CD8-positive, alpha-beta memory T cell (primary cell): ENCODE results near the gene ZFR2. TPM values are rescaled to one million over a fixed set of nuclear protein-coding genes. Genes with fewer than 3 reads are reported as not detected.

ENCODE experiments used
- CTCF ChIA-PET: fragments of 350-600 bp; sonication (Branson Sonifier 250); formaldehyde crosslinking; loops from one replicate; lab custom pipeline; 2021; ENCODE audit warnings: antibody characterized with exemption; lab: Charles Lee
- POLR2A ChIA-PET: fragments of 350-600 bp; sonication (Branson Sonifier 250); formaldehyde crosslinking; loops from one replicate; lab custom pipeline; 2021; ENCODE audit warnings: antibody characterized with exemption; lab: Charles Lee
- DNase-seq, 5 donors: peaks; one replicate each; pipeline versions ENCODE4 v3.0.0 to v3.0.0-alpha.2; 2020 to 2022; ENCODE audit warnings: mixed read lengths in 1 of 5
- H3K27ac ChIP-seq: one replicate; pipeline ENCODE4 v1.7.0; 2013; ENCODE audit warnings: low read depth, mild to moderate bottlenecking, low read length, moderate library complexity
- H3K27me3 ChIP-seq: 2 replicates; pipeline ENCODE4 v1.7.0; 2013; ENCODE audit warnings: low read length, mild to moderate bottlenecking; ENCODE audit not compliant: insufficient read depth, poor library complexity, severe bottlenecking
- H3K36me3 ChIP-seq: 2 replicates; pipeline ENCODE4 v1.7.0; 2013; ENCODE audit warnings: mild to moderate bottlenecking, low read length, moderate library complexity; ENCODE audit not compliant: insufficient read depth
- H3K4me1 ChIP-seq: 2 replicates; pipeline ENCODE4 v1.7.0; 2013; ENCODE audit warnings: mild to moderate bottlenecking, low read length, moderate library complexity; ENCODE audit not compliant: insufficient read depth
- H3K4me3 ChIP-seq: 2 replicates; pipeline ENCODE4 v1.7.0; 2013; ENCODE audit warnings: mild to moderate bottlenecking, low read length
- H3K9me3 ChIP-seq: 2 replicates; pipeline ENCODE4 v1.7.0; 2013; ENCODE audit warnings: mild to moderate bottlenecking, low read length
- H3K27ac Mint-ChIP-seq, 8 donors: one replicate each; pipeline ENCODE4 v1.8.0; 2020 to 2021; ENCODE audit warnings: mixed read lengths in 8 of 8, mild to moderate bottlenecking in 6 of 8, inconsistent platforms in 3 of 8, moderate library complexity in 3 of 8
- H3K27me3 Mint-ChIP-seq, 2 donors: one replicate each; pipeline ENCODE4 v1.8.0; 2020 to 2021; ENCODE audit warnings: mixed read lengths in 2 of 2, mild to moderate bottlenecking in 1 of 2, moderate library complexity in 1 of 2
- H3K36me3 Mint-ChIP-seq, 3 donors: one replicate each; pipeline ENCODE4 v1.8.0; 2020 to 2021; ENCODE audit warnings: mixed read lengths in 3 of 3, inconsistent platforms in 1 of 3, mild to moderate bottlenecking in 1 of 3
- H3K4me1 Mint-ChIP-seq, 3 donors: one replicate each; pipeline ENCODE4 v1.8.0; 2020 to 2021; ENCODE audit warnings: mixed read lengths in 3 of 3, inconsistent platforms in 1 of 3, mild to moderate bottlenecking in 1 of 3
- H3K4me3 Mint-ChIP-seq, 7 donors: one replicate each; pipeline ENCODE4 v1.8.0; 2020 to 2021; ENCODE audit warnings: mixed read lengths in 7 of 7, mild to moderate bottlenecking in 6 of 7, moderate library complexity in 4 of 7, inconsistent platforms in 2 of 7
- H3K9me3 Mint-ChIP-seq, 5 donors: one replicate each; pipeline ENCODE4 v1.8.0; 2020 to 2022; ENCODE audit warnings: mixed read lengths in 5 of 5, mild to moderate bottlenecking in 3 of 5, moderate library complexity in 2 of 5, inconsistent platforms in 1 of 5
- polyA plus RNA-seq: library from polyadenylated mRNA; unstranded; fragments of 300-500 nt; fragmentation: Illumina TruSeq; gene quantifications from one replicate; pipeline ENCODE4 v1.2.3, GENCODE V29; 2021
- total RNA-seq, 2 experiments: library from RNA; stranded (reverse); gene quantifications; one replicate each; pipeline ENCODE4 v1.2.3, GENCODE V29; 2021

The ZFR2 gene
- total and polyA plus RNA-seq, 3 experiments from 2014 or later = 0.57 to 4.8 (median 0.71) TPM

DNA sequence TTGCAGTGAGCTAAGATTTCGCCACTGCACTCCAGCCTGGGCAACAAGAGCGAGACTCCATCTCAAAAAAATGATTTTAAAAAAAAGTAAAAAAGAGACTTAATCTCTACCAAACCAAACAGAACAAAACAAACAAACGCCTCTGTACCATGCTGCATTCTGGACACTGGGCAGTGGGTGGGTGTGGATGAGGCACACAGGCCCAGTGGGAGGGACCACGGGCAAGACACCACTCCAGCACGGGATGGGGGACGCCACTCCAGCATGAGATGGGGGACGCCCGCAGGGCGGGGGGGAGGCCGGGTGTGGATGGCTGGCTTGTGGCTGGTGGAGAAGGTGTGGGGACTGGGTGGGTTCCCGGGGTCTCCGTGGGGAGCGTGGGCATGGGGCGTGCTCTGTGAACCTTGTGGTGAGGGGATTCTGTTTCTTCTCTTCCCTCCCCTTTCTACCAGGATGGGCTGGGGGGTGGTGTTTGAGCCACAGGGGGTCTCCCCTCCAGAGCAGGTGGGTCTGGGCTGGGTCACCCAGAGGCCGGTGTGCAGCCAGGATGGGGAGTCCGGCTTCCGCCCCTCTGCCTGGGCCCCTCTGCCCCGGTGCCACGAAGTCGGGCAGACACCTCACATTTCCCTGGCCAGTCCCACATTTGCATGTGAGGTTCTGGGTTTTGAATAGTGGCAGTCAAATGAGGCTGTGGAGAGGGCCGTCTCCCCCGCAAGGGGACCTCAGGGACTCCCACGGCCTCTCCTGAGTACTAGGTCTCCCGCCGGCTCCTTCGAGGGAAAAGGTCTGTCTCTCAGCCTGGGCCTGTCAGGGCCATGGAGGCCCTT is 58.7 kb downstream of the ZFR2 start:
- H3K27ac ChIP-seq = no peak overlapping the region
- peaks cover 48 to 73% (median 50%) of the 10 kb centered on the region in 3 donors for H3K4me1 Mint-ChIP-seq
- no peaks in the 10 kb centered on the region for H3K27me3 ChIP-seq
- no peaks in the 10 kb centered on the region for H3K9me3 ChIP-seq
- CTCF ChIA-PET = no interaction called here
- no peak overlapping the region for H3K4me3 Mint-ChIP-seq
- no peak for DNase-seq
- no peaks in the 10 kb centered on the region for H3K9me3 Mint-ChIP-seq
- no peak overlapping the region for H3K4me3 ChIP-seq
- no peaks in the 10 kb centered on the region for H3K36me3 Mint-ChIP-seq
- POLR2A ChIA-PET = no interaction called here
- H3K27ac Mint-ChIP-seq = peak overlapping the region in 4 of 8 donors; percentile 82 to 90 (median 84)
- peaks cover 38% of the 10 kb centered on the region for H3K4me1 ChIP-seq
- H3K27me3 Mint-ChIP-seq = no peaks in the 10 kb centered on the region
- no peaks in the 10 kb centered on the region for H3K36me3 ChIP-seq

DNA sequence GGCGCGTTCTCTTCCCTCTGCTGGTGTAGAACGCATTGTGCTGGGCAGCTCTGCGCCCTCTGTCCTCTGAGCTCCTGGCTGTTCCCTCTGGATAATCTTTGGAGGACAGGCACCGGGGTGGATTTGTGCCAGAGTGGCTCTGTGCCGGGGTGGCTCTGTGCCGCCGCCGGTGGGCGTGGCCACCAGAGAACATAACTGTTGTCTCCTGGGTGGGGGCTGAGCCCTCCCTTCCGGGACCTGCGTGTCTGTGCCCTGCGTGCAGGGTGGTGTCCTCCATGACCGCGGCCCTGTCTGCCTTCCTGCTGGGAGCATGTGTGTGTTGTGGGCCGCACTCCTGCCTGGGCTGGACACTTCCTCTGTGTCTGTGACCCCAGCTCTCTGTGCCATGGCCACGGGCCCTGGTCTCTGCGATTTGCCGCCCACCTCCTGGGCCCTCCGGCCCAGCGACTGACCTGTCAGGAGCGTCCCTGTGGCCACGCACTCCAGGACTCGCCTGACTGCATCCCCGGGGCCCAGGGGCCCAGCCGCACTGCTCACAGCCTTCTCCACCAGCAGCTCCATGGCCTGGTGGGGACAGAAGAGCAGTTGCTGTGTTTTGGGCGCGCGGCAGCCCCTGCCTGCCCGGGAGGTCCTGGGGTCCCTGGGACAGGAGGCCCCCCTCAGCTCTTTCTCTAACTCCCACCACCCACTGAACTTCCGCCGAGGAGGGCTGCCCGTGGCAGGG is 60.3 kb downstream of the ZFR2 start:
- POLR2A ChIA-PET = no interaction called here

DNA sequence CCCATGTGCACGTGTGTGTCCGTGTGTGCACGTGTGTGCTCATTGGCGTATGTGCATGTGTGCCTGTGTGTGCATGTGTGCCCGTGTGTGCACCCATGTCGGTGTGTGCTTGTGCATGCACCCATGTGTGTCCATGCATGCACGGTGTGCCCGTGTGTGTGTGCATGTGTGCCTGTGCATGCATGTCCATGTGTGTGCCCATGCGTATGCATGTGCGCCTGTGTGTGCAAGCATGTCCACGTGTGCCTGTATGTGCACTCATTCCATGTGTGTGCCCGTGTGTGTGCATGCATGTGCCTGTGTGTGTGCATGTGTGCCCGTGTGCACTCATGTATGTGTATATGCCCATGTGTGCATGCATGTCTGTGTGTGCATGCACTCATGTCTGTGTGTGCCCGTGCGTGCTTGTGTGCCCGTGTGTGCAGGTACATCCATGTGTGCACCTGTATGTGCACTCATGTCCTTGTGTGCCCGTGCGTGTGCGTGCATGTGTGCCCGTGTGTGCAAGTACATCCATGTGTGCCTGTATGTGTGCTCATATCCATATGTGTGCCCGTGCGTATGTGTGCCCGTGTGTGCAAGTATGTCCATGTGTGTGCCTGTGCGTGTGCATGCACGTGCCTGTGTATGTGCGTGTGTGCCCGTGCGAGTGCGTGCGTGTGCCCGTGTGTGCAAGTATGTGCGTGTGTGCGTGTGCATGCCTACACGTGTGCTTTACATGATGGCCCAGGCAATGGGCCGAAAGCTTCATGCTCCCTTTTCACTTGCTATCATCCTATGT is 61.1 kb downstream of the ZFR2 start:
- Histone ChIP-seq H3K9me3 (no peaks in the 10 kb centered on the region), H3K27ac (no peak overlapping the region), H3K4me3 (no peak overlapping the region), H3K4me1 (peaks cover 20% of the 10 kb centered on the region), H3K36me3 (no peaks in the 10 kb centered on the region), H3K27me3 (no peaks in the 10 kb centered on the region)
- Mint-ChIP-seq H3K27ac (peak overlapping the region in 5 of 8 donors; percentile 31 to 92 (median 68)), H3K27me3 (no peaks in the 10 kb centered on the region), H3K36me3 (no peaks in the 10 kb centered on the region), H3K9me3 (no peaks in the 10 kb centered on the region), H3K4me1 (peaks cover 35 to 65% (median 35%) of the 10 kb centered on the region in 3 donors), H3K4me3 (no peak overlapping the region)
- CTCF ChIA-PET = interaction anchor here (1.1 kb wide), 1 partner anchor 10 kb away, joined by 3 read pairs; no protein-coding TSS in a partner anchor
- no peak for DNase-seq
- POLR2A ChIA-PET = no interaction called here

More for the DNA sequence above, 60.3 kb downstream of the ZFR2 start:
- Histone ChIP-seq H3K4me1 (peaks cover 28% of the 10 kb centered on the region), H3K36me3 (no peaks in the 10 kb centered on the region), H3K27ac (no peak overlapping the region), H3K4me3 (no peak overlapping the region), H3K27me3 (no peaks in the 10 kb centered on the region), H3K9me3 (no peaks in the 10 kb centered on the region)
- peaks cover 40 to 68% (median 44%) of the 10 kb centered on the region in 3 donors for H3K4me1 Mint-ChIP-seq
- H3K4me3 Mint-ChIP-seq = peak overlapping the region in 1 of 7 donors; percentile 61
- H3K9me3 Mint-ChIP-seq = no peaks in the 10 kb centered on the region
- no peaks in the 10 kb centered on the region for H3K36me3 Mint-ChIP-seq
- no peaks in the 10 kb centered on the region for H3K27me3 Mint-ChIP-seq
- no peak for DNase-seq
- peak overlapping the region in 4 of 8 donors; percentile 29 to 82 (median 74) for H3K27ac Mint-ChIP-seq
- CTCF ChIA-PET = interaction anchor here (1.1 kb wide), 1 partner anchor 11 kb away, joined by 3 read pairs; no protein-coding TSS in a partner anchor

DNA sequence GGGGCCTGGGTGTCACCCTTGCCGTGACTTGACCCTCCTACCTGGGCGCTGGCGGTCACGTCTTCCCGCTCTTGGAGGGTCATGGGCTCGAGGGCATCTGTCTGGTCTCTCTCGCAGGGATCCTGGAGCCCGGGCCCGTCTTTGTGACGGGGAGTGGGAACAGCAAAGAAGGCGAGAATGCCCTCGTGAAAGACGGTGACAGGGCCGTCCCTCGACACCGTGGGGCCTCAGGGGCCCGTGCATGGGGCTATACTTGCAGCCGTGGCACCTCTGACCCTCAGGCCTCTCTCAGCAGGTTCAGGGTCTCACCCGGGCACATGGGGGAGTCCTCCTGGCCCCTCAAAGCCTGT is 61.7 kb downstream of the ZFR2 start:
- no peaks in the 10 kb centered on the region for H3K9me3 ChIP-seq
- Mint-ChIP-seq H3K4me3 (no peak overlapping the region), H3K27ac (peak overlapping the region in 2 of 8 donors; percentile 53 to 71), H3K36me3 (no peaks in the 10 kb centered on the region), H3K27me3 (no peaks in the 10 kb centered on the region), H3K4me1 (peaks cover 29 to 62% (median 29%) of the 10 kb centered on the region in 3 donors), H3K9me3 (no peaks in the 10 kb centered on the region)
- H3K4me1 ChIP-seq = peaks cover 13% of the 10 kb centered on the region
- no peak for DNase-seq
- no peaks in the 10 kb centered on the region for H3K27me3 ChIP-seq
- no peak overlapping the region for H3K27ac ChIP-seq
- ChIA-PET POLR2A (no interaction called here), CTCF (no interaction called here)
- H3K4me3 ChIP-seq = no peak overlapping the region
- no peaks in the 10 kb centered on the region for H3K36me3 ChIP-seq

DNA sequence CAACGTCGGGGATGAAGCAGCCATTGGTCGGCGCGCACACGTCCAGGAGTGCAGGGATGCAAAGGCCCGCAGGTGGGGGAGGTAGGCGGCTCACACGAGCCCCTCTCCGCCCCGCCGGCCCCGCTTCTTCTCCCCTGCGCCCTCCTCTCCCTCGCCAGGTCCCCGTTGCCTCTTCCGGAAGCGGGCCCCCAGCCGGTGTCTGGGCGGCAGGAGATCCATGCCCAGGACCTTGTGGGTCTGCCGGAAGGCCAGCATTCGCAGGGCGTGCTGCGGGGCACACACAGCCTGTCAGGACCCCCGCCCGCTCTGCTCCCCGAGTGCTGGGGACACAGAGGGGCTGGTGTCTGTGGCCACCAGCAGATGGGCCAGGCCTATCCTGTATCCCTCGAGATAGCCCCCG is 63.0 kb downstream of the ZFR2 start:
- Histone ChIP-seq H3K27me3 (no peaks in the 10 kb centered on the region), H3K36me3 (no peaks in the 10 kb centered on the region), H3K9me3 (no peaks in the 10 kb centered on the region), H3K4me3 (no peak overlapping the region), H3K4me1 (peaks cover 20% of the 10 kb centered on the region), H3K27ac (no peak overlapping the region)
- H3K4me1 Mint-ChIP-seq = peaks cover 31 to 66% (median 33%) of the 10 kb centered on the region in 3 donors
- no peaks in the 10 kb centered on the region for H3K9me3 Mint-ChIP-seq
- no peak overlapping the region for H3K4me3 Mint-ChIP-seq
- peak overlapping the region in 2 of 8 donors; percentile 84 to 85 for H3K27ac Mint-ChIP-seq
- no peaks in the 10 kb centered on the region for H3K36me3 Mint-ChIP-seq
- ChIA-PET POLR2A (no interaction called here), CTCF (interaction anchor here (1.7 kb wide), 1 partner anchor 17 kb away, joined by 7 read pairs; no protein-coding TSS in a partner anchor)
- DNase-seq = no peak
- H3K27me3 Mint-ChIP-seq = no peaks in the 10 kb centered on the region

DNA sequence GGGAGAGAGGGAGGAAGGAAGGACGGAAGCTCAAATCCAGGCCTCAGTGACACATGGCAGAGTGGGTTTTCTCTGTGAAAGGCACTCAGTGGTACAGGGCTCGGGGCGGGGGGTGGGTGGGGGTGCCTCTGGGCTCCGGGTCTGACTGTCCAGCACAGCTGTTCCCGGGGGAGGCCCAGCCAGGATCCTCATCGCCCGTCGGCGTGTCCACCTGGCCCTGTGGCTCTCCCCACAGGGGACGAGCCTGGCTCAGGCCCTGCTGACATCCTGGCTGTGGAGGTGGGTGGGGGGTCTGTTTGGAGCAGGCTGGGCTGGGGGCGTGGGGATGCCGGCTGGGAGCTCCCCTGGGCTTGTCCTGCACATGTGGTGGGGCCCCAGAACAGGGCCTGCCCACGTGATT is 64.4 kb downstream of the ZFR2 start:
- DNase-seq = no peak
- Histone ChIP-seq H3K27me3 (no peaks in the 10 kb centered on the region), H3K9me3 (no peaks in the 10 kb centered on the region), H3K4me1 (peaks cover 21% of the 10 kb centered on the region), H3K36me3 (no peaks in the 10 kb centered on the region), H3K4me3 (no peak overlapping the region), H3K27ac (no peak overlapping the region)
- peaks cover 0 to 1% (median 0%) of the 10 kb centered on the region in 3 donors for H3K36me3 Mint-ChIP-seq
- ChIA-PET POLR2A (no interaction called here), CTCF (interaction anchor here (1.7 kb wide), 1 partner anchor 18 kb away, joined by 7 read pairs; no protein-coding TSS in a partner anchor)
- H3K4me1 Mint-ChIP-seq = peaks cover 32 to 68% (median 38%) of the 10 kb centered on the region in 3 donors
- H3K4me3 Mint-ChIP-seq = no peak overlapping the region
- peak overlapping the region in 5 of 8 donors; percentile 46 to 86 (median 84) for H3K27ac Mint-ChIP-seq
- no peaks in the 10 kb centered on the region for H3K9me3 Mint-ChIP-seq
- H3K27me3 Mint-ChIP-seq = peaks cover 0 to 2% of the 10 kb centered on the region in 2 donors

DNA sequence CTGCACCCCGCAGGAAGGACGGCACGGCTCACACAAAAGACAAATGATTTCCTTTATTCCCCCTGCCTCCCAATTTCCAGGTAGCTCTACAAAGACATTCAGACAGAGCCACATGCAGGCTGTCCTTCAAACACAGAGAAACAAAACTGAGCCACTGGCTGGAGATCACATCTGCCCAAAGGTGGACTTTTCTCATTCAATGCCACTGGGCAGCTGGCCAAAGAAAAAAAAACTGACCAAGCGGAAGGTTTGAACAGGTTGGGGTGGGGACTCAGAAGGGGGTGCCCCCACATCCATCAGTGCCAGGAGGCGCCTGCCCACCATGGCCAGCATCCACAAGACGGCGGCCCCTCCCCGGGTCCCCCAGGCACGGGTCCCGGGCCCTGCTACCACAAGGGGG is 64.9 kb downstream of the ZFR2 start:
- Mint-ChIP-seq H3K27me3 (peaks cover 0 to 2% of the 10 kb centered on the region in 2 donors), H3K27ac (peak overlapping the region in 7 of 8 donors; percentile 48 to 85 (median 69)), H3K4me1 (peaks cover 36 to 68% (median 42%) of the 10 kb centered on the region in 3 donors), H3K36me3 (peaks cover 0 to 1% (median 0%) of the 10 kb centered on the region in 3 donors), H3K4me3 (peak overlapping the region in 1 of 7 donors; percentile 52), H3K9me3 (no peaks in the 10 kb centered on the region)
- Histone ChIP-seq H3K4me3 (no peak overlapping the region), H3K9me3 (no peaks in the 10 kb centered on the region), H3K27ac (no peak overlapping the region), H3K27me3 (no peaks in the 10 kb centered on the region), H3K36me3 (no peaks in the 10 kb centered on the region), H3K4me1 (peaks cover 24% of the 10 kb centered on the region)
- ChIA-PET CTCF (interaction anchor here (1.7 kb wide), 1 partner anchor 19 kb away, joined by 7 read pairs; no protein-coding TSS in a partner anchor), POLR2A (no interaction called here)
- DNase-seq = no peak
